Measurements from ENCODE around the gene PNPLA4.

Gene PNPLA4

DNA sequence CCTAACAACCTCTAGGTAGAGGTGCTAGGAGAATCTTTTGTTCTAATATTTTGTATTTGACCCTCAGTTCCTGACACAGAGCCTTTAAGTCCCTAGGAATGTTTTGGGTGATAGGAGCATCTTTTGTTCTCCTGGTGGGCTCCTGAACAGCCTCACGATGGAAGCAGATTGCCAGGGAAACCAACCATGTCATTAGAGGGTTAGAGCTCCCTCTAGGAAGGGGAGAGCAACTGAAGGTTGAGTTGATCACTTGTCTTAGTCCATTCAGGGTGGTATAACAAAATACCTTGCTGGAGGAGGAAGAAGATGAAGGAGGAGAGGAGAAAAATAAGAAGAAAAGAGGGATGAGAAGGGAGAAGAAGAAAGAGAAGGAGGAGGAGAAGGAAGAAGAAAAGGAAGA is 75.0 kb downstream of the PNPLA4 start:
- DNase-seq, result no peak

Measured in NCI-H146 (cell line).